Ectodermal cell (in vitro differentiated cells): ENCODE results near the gene TFPI.

Source experiments
- H3K27ac ChIP-seq: 2 replicates; pipeline ENCODE4 v1.7.0; 2013; ENCODE audit warnings: mild to moderate bottlenecking, low read depth, low read length; ENCODE audit not compliant: insufficient read depth, poor library complexity, severe bottlenecking
- H3K27me3 ChIP-seq: 2 replicates; pipeline ENCODE4 v1.7.0; 2013; ENCODE audit warnings: mild to moderate bottlenecking, low read length; ENCODE audit not compliant: insufficient read depth, control insufficient read depth, poor library complexity, severe bottlenecking
- H3K36me3 ChIP-seq: one replicate; pipeline ENCODE4 v1.7.0; 2013; ENCODE audit warnings: low read length; ENCODE audit not compliant: control insufficient read depth, insufficient read depth
- H3K4me1 ChIP-seq: one replicate; pipeline ENCODE4 v1.7.0; 2013; ENCODE audit warnings: low read length; ENCODE audit not compliant: control insufficient read depth, insufficient read depth
- H3K4me3 ChIP-seq: 2 replicates; pipeline ENCODE4 v1.7.0; 2013; ENCODE audit warnings: low read depth, low read length, control low read depth; ENCODE audit not compliant: insufficient read depth
- H3K9me3 ChIP-seq: 2 replicates; pipeline ENCODE4 v1.7.0; 2013; ENCODE audit warnings: mild to moderate bottlenecking, low read length, moderate library complexity; ENCODE audit not compliant: control insufficient read depth
- WGBS, 2 experiments: methylation state at CpG; one replicate each; pipeline ENCODE4 v1.1.7; 2013; ENCODE audit warnings: missing lambda C conversion rate in 2 of 2; 5-methylcytosine and 5-hydroxymethylcytosine counted together

The TFPI gene

GRCh38 chr2:187469538-187469937 is 84.7 kb downstream of the TFPI start:
- no peaks in the 10 kb centered on the region for H3K27me3 ChIP-seq
- H3K9me3 ChIP-seq: no peaks in the 10 kb centered on the region
- no peak overlapping the region for H3K27ac ChIP-seq
- H3K36me3 ChIP-seq: no peaks in the 10 kb centered on the region
- H3K4me1 ChIP-seq: no peaks in the 10 kb centered on the region
- H3K4me3 ChIP-seq: no peak overlapping the region

- Histone ChIP-seq H3K36me3 (no peaks in the 10 kb centered on the region), H3K27ac (no peak overlapping the region), H3K4me1 (no peaks in the 10 kb centered on the region), H3K9me3 (no peaks in the 10 kb centered on the region), H3K27me3 (no peaks in the 10 kb centered on the region), H3K4me3 (no peak overlapping the region)
These were observed 86.0 kb downstream of the TFPI start for GRCh38 chr2:187468262-187468661.

- Histone ChIP-seq H3K4me1 (no peaks in the 10 kb centered on the region), H3K27me3 (no peaks in the 10 kb centered on the region), H3K27ac (no peak overlapping the region), H3K9me3 (no peaks in the 10 kb centered on the region), H3K4me3 (no peak overlapping the region), H3K36me3 (no peaks in the 10 kb centered on the region)
- WGBS, 2 experiments: 83% methylated on average over 1 of the region's 2 CpGs; no CpG with 5 or more reads in 1 of the 2 experiments
These were observed 88.0 kb downstream of the TFPI start for GRCh38 chr2:187466129-187466792.

- 48 to 55% methylated on average over 3 to 4 of the region's 4 CpGs for WGBS, 2 experiments
- Histone ChIP-seq H3K9me3 (no peaks in the 10 kb centered on the region), H3K27ac (no peak overlapping the region), H3K27me3 (no peaks in the 10 kb centered on the region), H3K4me3 (no peak overlapping the region), H3K36me3 (no peaks in the 10 kb centered on the region), H3K4me1 (no peaks in the 10 kb centered on the region)
These were observed 91.4 kb downstream of the TFPI start for GRCh38 chr2:187462839-187463238.

GRCh38 chr2:187461294-187462261 is 92.7 kb downstream of the TFPI start:
- H3K27me3 ChIP-seq: no peaks in the 10 kb centered on the region
- no peak overlapping the region for H3K4me3 ChIP-seq
- H3K9me3 ChIP-seq: no peaks in the 10 kb centered on the region
- no peak overlapping the region for H3K27ac ChIP-seq
- no peaks in the 10 kb centered on the region for H3K36me3 ChIP-seq
- WGBS, 2 experiments: 92% methylated on average over 28 of the region's 28 CpGs
- H3K4me1 ChIP-seq: no peaks in the 10 kb centered on the region

DNA sequence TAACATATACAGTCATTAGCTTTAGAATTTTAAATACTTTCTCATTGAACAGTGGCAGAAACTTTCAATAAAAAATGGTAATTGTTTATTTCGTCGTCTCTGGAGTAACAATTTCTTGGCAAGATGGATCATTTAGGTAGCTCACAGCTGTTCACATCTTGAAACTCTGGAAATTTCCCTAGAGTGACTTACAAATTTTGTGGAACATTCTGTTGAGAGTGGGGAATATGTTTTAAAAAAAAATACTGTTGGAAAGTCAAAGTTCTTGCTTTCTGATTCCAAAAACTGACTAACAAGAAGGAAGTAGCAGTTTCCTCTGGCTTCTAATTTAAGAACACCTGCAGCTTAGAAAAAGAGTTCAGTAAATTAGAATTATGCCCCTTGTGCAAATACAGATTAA is 95.0 kb downstream of the TFPI start:
- Histone ChIP-seq H3K27ac (no peak overlapping the region), H3K4me3 (no peak overlapping the region), H3K4me1 (no peaks in the 10 kb centered on the region), H3K27me3 (no peaks in the 10 kb centered on the region), H3K36me3 (no peaks in the 10 kb centered on the region), H3K9me3 (no peaks in the 10 kb centered on the region)
- WGBS, 2 experiments: 94 to 95% methylated on average over 2 of the region's 2 CpGs

GRCh38 chr2:187453078-187453641 is 101.1 kb downstream of the TFPI start:
- H3K27ac ChIP-seq: no peak overlapping the region
- no CpG with 5 or more reads among the region's 1 CpG for WGBS, 2 experiments
- H3K27me3 ChIP-seq: no peaks in the 10 kb centered on the region
- H3K4me1 ChIP-seq: no peaks in the 10 kb centered on the region
- no peaks in the 10 kb centered on the region for H3K9me3 ChIP-seq
- H3K4me3 ChIP-seq: no peak overlapping the region
- H3K36me3 ChIP-seq: no peaks in the 10 kb centered on the region

- no peak overlapping the region for H3K27ac ChIP-seq
- no peaks in the 10 kb centered on the region for H3K4me1 ChIP-seq
- H3K27me3 ChIP-seq: no peaks in the 10 kb centered on the region
- no peaks in the 10 kb centered on the region for H3K36me3 ChIP-seq
- H3K9me3 ChIP-seq: no peaks in the 10 kb centered on the region
- H3K4me3 ChIP-seq: no peak overlapping the region
These were observed 102.7 kb downstream of the TFPI start for GRCh38 chr2:187451510-187451909.

GRCh38 chr2:187447336-187447735 is 106.9 kb downstream of the TFPI start:
- Histone ChIP-seq H3K4me3 (no peak overlapping the region), H3K27me3 (no peaks in the 10 kb centered on the region), H3K4me1 (no peaks in the 10 kb centered on the region), H3K36me3 (no peaks in the 10 kb centered on the region), H3K9me3 (no peaks in the 10 kb centered on the region), H3K27ac (no peak overlapping the region)
- 98 to 100% methylated on average over 1 to 3 of the region's 3 CpGs for WGBS, 2 experiments

DNA sequence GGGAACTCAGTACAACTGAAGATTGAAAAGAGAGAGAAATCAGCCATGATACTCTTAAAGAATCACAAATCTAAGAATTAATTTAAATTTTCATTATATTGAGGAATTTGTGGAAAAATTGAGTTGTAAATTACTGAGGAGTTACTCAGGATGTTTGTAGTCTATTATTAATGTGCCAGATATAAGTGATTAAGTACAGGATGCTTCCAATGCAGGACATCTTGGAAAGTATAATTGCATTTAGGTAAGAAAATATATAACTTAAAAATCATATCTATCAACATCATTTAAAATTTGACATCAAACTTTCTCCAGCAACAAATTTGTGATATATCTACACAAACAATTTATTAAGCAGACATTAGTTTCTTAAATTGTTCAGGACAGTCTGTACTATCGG is 107.5 kb downstream of the TFPI start:
- Histone ChIP-seq H3K36me3 (no peaks in the 10 kb centered on the region), H3K27me3 (no peaks in the 10 kb centered on the region), H3K4me3 (no peak overlapping the region), H3K9me3 (no peaks in the 10 kb centered on the region), H3K4me1 (no peaks in the 10 kb centered on the region), H3K27ac (no peak overlapping the region)
- 83 to 100% methylated on average over 1 of the region's 1 CpG for WGBS, 2 experiments
